ENCODE measurements around the gene ELL3.
"Not testable (repeated sequence)": the region's sequence is repeated elsewhere in the genome, so short reads cannot be mapped to it uniquely, and the experiment has no call there.

Gene ELL3

GRCh38 chr15:43735416-43735815 lies 41.4 kb downstream of the ELL3 start:
- Histone ChIP-seq H3K4me3 (ENCODE audit: low read depth, low read length) (no peak overlapping the region), H3K9me3 (ENCODE audit: control insufficient read depth, low read length) (no peaks in the 10 kb centered on the region)
- TF ChIP-seq, protein P1, sequence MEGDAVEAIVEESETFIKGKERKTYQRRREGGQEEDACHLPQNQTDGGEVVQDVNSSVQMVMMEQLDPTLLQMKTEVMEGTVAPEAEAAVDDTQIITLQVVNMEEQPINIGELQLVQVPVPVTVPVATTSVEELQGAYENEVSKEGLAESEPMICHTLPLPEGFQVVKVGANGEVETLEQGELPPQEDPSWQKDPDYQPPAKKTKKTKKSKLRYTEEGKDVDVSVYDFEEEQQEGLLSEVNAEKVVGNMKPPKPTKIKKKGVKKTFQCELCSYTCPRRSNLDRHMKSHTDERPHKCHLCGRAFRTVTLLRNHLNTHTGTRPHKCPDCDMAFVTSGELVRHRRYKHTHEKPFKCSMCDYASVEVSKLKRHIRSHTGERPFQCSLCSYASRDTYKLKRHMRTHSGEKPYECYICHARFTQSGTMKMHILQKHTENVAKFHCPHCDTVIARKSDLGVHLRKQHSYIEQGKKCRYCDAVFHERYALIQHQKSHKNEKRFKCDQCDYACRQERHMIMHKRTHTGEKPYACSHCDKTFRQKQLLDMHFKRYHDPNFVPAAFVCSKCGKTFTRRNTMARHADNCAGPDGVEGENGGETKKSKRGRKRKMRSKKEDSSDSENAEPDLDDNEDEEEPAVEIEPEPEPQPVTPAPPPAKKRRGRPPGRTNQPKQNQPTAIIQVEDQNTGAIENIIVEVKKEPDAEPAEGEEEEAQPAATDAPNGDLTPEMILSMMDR (IDR thresholded peaks at IDR 0.05) = no peak

DNA sequence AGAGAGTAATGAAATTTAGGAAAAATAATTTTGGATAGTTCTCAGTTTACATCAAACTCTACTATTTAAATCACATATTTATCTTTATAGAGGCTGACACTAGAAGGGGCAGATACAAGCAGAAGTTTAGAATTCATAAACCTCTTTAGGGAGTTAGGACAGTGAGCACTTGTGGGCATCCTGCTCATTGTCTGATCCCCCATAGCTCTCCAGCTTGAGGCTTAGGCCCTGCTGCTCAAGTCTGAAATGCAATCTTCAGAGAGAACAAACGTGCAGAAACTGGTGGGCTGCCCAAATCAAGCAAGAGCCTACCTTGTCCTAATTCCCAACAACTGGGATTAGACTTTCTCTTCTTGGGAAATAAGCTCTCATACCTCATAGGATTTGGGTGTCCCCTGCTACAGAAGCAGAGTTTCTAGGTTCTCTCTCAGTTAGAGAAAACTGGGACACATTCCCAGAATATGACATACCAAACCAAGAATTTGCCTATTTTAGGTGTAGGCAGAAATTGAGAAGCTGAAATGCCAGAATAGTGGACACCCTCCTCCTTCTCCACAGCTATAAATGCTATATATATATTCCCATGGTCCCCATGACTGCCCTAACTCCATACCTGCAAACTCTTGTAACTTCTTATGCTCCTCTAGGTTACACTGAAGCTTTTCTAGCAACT lies 48.6 kb downstream of the ELL3 start:
- H3K27me3 ChIP-seq (ENCODE audit: control insufficient read depth, insufficient read depth, low read length); H3K36me3 ChIP-seq (ENCODE audit: control insufficient read depth, insufficient read depth, low read length); H2AFZ ChIP-seq; H3K27ac ChIP-seq; H3K9me3 ChIP-seq (ENCODE audit: control insufficient read depth, low read length); H3K4me2 ChIP-seq (ENCODE audit: low read length); H3K9ac ChIP-seq; H3K4me3 ChIP-seq (ENCODE audit: low read depth, low read length); H3K4me1 ChIP-seq; H3K79me2 ChIP-seq: not testable (repeated sequence)

More at GRCh38 chr15:43735416-43735815, 41.4 kb downstream of the ELL3 start:
- Histone ChIP-seq H3K79me2 (no peaks in the 10 kb centered on the region), H3K27me3 (ENCODE audit: control insufficient read depth, insufficient read depth, low read length) (no peaks in the 10 kb centered on the region), H2AFZ (no peak overlapping the region), H3K4me1 (no peaks in the 10 kb centered on the region), H3K36me3 (ENCODE audit: control insufficient read depth, insufficient read depth, low read length) (no peaks in the 10 kb centered on the region), H3K4me2 (ENCODE audit: low read length) (no peak overlapping the region), H3K27ac (no peak overlapping the region), H3K9ac (no peak overlapping the region)

DNA sequence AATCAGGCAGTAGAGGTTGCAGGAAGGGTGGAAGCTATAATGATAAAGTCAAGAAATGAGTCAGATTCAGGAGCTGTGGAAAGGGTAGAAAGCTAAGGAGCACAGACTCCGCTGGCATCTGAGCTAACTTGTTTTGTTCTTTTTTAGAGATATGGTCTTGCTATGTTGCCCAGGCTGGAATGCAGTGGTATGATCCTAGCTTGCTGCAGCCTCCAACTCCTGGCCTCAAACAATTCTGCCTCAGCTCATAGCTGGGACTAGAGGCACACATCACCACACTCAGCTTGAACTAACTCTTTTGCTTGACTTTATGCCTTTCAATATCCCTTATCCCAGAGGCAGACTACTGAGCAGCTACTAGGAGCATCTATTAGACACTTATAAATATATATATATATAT lies 50.5 kb downstream of the ELL3 start:
- not testable (repeated sequence) for H3K27me3 ChIP-seq (ENCODE audit: control insufficient read depth, insufficient read depth, low read length)

GRCh38 chr15:43723151-43723550 lies 53.6 kb downstream of the ELL3 start:
- TF ChIP-seq, protein P1 (IDR thresholded peaks at IDR 0.05) = no peak
- no peak overlapping the region for H3K4me2 ChIP-seq (ENCODE audit: low read length)
- no peak overlapping the region for H2AFZ ChIP-seq
- H3K4me3 ChIP-seq (ENCODE audit: low read depth, low read length) = no peak overlapping the region
- H3K9me3 ChIP-seq (ENCODE audit: control insufficient read depth, low read length) = no peaks in the 10 kb centered on the region
- H3K4me1 ChIP-seq = no peaks in the 10 kb centered on the region
- no peak overlapping the region for H3K27ac ChIP-seq
- H3K36me3 ChIP-seq (ENCODE audit: control insufficient read depth, insufficient read depth, low read length) = no peaks in the 10 kb centered on the region
- no peaks in the 10 kb centered on the region for H3K27me3 ChIP-seq (ENCODE audit: control insufficient read depth, insufficient read depth, low read length)
- H3K79me2 ChIP-seq = no peaks in the 10 kb centered on the region
- no peak overlapping the region for H3K9ac ChIP-seq

More for the DNA sequence above, 50.5 kb downstream of the ELL3 start:
- H3K36me3 ChIP-seq (ENCODE audit: control insufficient read depth, insufficient read depth, low read length); H3K4me1 ChIP-seq; H3K9ac ChIP-seq; H3K4me2 ChIP-seq (ENCODE audit: low read length); H3K9me3 ChIP-seq (ENCODE audit: control insufficient read depth, low read length); H3K4me3 ChIP-seq (ENCODE audit: low read depth, low read length); H3K27ac ChIP-seq; H2AFZ ChIP-seq; H3K79me2 ChIP-seq: not testable (repeated sequence)
